Kidney (tissue), 14 donors: ENCODE measurements around the gene ATL1. TPM values are rescaled to one million over a fixed set of nuclear protein-coding genes. Genes with fewer than 3 reads are reported as not detected.
"Not testable (repeated sequence)": the region's sequence is repeated elsewhere in the genome, so short reads cannot be mapped to it uniquely, and the experiment has no call there.

Source experiments
- DNase-seq, 5 donors: peaks; one replicate each; pipeline ENCODE4 v3.0.0-alpha.2; 2013 to 2020
- FAIRE-seq: peaks from 2 replicates; lab custom pipeline; 2012; peaks lifted over from hg19 to GRCh38; lab: Jason Lieb, UNC
- H3K27ac ChIP-seq, 2 donors: one replicate each; pipeline ENCODE4 v1.7.0; 2013; ENCODE audit warnings: low read depth in 2 of 2, low read length in 2 of 2, inconsistent platforms in 1 of 2
- H3K27me3 ChIP-seq: one replicate; pipeline ENCODE4 v1.7.1; 2013; ENCODE audit warnings: low read length, inconsistent platforms; ENCODE audit not compliant: control insufficient read depth, insufficient read depth
- H3K36me3 ChIP-seq, 3 donors: one replicate each; pipeline versions ENCODE4 v1.7.0 to v1.7.1; 2013; ENCODE audit warnings: low read length in 3 of 3, control low read depth in 1 of 3, inconsistent platforms in 1 of 3; ENCODE audit not compliant: insufficient read depth in 3 of 3, control insufficient read depth in 2 of 3
- H3K4me1 ChIP-seq, 3 donors: one replicate each; pipeline versions ENCODE4 v1.7.0 to v1.7.1; 2013; ENCODE audit warnings: low read length in 3 of 3, inconsistent platforms in 1 of 3, low read depth in 1 of 3; ENCODE audit not compliant: control insufficient read depth in 2 of 3, insufficient read depth in 2 of 3
- H3K4me3 ChIP-seq, 3 donors: one replicate each; pipeline versions ENCODE4 v1.7.0 to v1.8.1; 2013; ENCODE audit warnings: low read length in 3 of 3, control low read depth in 1 of 3, inconsistent platforms in 1 of 3
- H3K9ac ChIP-seq, 3 donors: one replicate each; pipeline versions ENCODE4 v1.7.0 to v1.7.1; 2013; ENCODE audit warnings: low read length in 3 of 3, control low read depth in 1 of 3, inconsistent platforms in 1 of 3
- H3K9me3 ChIP-seq, 3 donors: one replicate each; pipeline versions ENCODE4 v1.7.0 to v1.7.1; 2013; ENCODE audit warnings: low read length in 3 of 3, control low read depth in 1 of 3, inconsistent platforms in 1 of 3; ENCODE audit not compliant: control insufficient read depth in 2 of 3, insufficient read depth in 1 of 3
- CTCF ChIP-seq: IDR thresholded peaks from 3 replicates; pipeline ENCODE4 v1.5.1; 2012; ENCODE audit warnings: mild to moderate bottlenecking, moderate library complexity, borderline replicate concordance; ENCODE audit not compliant: insufficient read depth; ENCODE audit errors: extremely low read depth
- intact Hi-C: fragments of 100-400 bp; cut with DNase I; formaldehyde crosslinking; loops from one replicate; pipeline ENCODE4 v1.11.1; 2022
- polyA plus RNA-seq: library from polyadenylated mRNA; stranded (reverse); fragments of 350-450 nt; fragmentation: Illumina TruSeq; extraction: RNeasy Lipid Tissue Mini Kit (QIAGEN cat#74804); gene quantifications from one replicate; pipeline ENCODE4 v1.2.3, GENCODE V29; 2014; ENCODE audit warnings: low read depth, low replicate concordance; ENCODE audit not compliant: insufficient read depth
- total RNA-seq: library from RNA; stranded (reverse); fragmentation: NEBNext Ultra II Directional; extraction: Animal tissue kit (Norgen Biotek cat#: 25700); gene quantifications from one replicate; pipeline ENCODE4 v1.2.1, GENCODE V29; 2021
- donor health status: control.
- donor health status: control.
- donor health status: control.
- donor health status: control.
- donor health status: control.
- donor health status: DM: yes; HTN: yes; CAD: no.
- donor health status: Normal renal cell carcinoma (clear cell type).

The ATL1 gene
- total and polyA plus RNA-seq, 2 donors from 2014 or later: 4.0 to 5.9 TPM

DNA sequence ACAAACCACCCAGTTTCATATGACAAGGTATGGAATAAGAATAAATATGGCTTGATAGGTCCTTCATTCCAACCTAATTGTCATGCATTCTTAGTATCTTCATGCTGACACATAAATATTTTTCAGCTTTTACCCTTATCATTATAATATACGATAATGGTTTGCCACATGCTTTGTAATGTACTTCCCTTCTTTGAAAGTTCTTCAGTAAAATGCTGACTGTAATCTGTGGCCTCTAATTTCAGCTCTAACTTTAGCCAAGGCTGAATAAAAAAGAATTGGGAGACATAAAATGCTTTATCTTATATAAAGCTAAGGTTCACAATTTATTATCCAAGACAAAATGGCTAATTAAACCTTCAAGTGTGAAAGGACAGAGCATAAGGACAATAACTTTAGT, 24.9 kb upstream of the ATL1 start:
- peaks cover 2 to 6% (median 4%) of the 10 kb centered on the region in 3 donors for H3K4me1 ChIP-seq
- FAIRE-seq: no peak
- no peaks in the 10 kb centered on the region for H3K9me3 ChIP-seq
- H3K9ac ChIP-seq: no peak overlapping the region
- no peak overlapping the region for H3K27ac ChIP-seq
- DNase-seq: no peak
- H3K36me3 ChIP-seq: no peaks in the 10 kb centered on the region
- H3K4me3 ChIP-seq: no peak overlapping the region
- no peaks in the 10 kb centered on the region for H3K27me3 ChIP-seq
- intact Hi-C loops: no loop called here
- no peak for TF ChIP-seq CTCF

DNA sequence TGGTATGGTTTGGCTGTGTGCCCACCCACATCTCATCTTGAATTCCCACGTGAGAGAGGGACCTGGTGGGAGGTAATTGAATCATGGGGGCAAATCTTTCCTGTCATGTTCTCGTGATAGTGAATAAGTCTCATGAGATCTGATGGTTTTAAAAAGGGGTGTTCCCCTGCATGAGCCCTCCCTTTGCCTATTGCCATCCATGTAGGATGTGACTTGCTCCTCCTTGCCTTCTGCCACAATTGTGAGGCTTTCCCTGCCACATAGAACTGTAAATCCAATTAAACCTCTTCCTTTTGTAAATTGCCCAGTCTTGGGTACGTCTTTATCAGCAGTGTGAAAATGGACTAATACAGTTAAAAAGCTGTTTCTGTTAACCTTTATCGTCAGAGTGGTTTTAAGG, 21.9 kb upstream of the ATL1 start:
- DNase-seq, intact Hi-C loops, FAIRE-seq, H3K4me3 ChIP-seq, H3K27ac ChIP-seq, H3K9me3 ChIP-seq, H3K27me3 ChIP-seq, H3K4me1 ChIP-seq, H3K9ac ChIP-seq, H3K36me3 ChIP-seq: not testable (repeated sequence)

DNA sequence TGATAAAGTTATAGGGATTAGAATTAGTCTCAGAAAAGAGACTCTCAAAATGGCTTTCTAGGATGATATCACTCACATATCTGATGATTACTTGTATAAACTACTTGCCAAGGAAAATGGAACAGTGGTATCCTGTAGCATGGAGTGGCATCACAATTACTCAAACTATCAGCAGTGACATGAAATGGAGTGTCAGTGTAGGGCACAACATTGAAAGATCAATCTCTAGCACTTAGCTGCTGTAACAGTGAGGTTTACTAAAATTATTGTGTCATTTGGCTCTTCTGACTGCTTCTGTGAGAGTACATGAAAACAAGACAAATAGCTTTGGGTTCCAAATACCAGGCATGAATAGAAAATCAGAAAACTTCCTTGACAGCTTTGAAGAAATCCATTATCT, 20.9 kb upstream of the ATL1 start:
- no peak for TF ChIP-seq CTCF
- no peaks in the 10 kb centered on the region for H3K36me3 ChIP-seq
- H3K9ac ChIP-seq: no peak overlapping the region
- intact Hi-C loops: no loop called here
- DNase-seq: no peak
- H3K27ac ChIP-seq: no peak overlapping the region
- no peaks in the 10 kb centered on the region for H3K4me1 ChIP-seq
- H3K9me3 ChIP-seq: no peaks in the 10 kb centered on the region
- no peaks in the 10 kb centered on the region for H3K27me3 ChIP-seq
- no peak overlapping the region for H3K4me3 ChIP-seq
- FAIRE-seq: no peak

GRCh38 chr14:50541159-50541567, 18.8 kb upstream of the ATL1 start:
- no peak overlapping the region for H3K9ac ChIP-seq
- H3K9me3 ChIP-seq: no peaks in the 10 kb centered on the region
- H3K27me3 ChIP-seq: no peaks in the 10 kb centered on the region
- TF ChIP-seq CTCF: no peak
- intact Hi-C loops: no loop called here
- DNase-seq (no peak), FAIRE-seq (no peak)
- H3K4me3 ChIP-seq: no peak overlapping the region
- H3K27ac ChIP-seq: no peak overlapping the region
- no peaks in the 10 kb centered on the region for H3K36me3 ChIP-seq
- H3K4me1 ChIP-seq: no peaks in the 10 kb centered on the region
